ENCODE data around the gene KLF3.

KLF3 gene

DNA sequence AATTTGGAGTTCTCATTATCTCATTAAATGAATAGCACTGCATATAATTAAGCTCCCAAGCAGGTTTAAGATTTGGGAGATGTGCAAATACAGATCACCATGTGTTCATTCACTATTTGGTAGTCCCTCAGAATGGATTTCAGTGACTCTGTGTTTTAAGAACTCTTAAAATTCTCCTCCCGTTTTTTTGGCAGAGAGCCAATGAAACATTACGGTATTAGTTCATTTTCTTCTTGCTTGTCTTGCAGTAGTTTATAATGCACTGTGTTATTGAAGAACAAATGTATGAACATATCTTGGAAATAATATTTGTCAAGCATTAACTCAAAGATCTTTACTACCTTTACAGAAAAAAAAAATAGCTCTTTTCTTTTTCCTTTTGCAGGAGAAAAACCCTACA lies 32.7 kb downstream of the KLF3 start:
- Histone ChIP-seq H3K4me2 (ENCODE audit: low read length) (no peak overlapping the region), H3F3A (ENCODE audit: control insufficient read depth, insufficient read depth) (no peaks in the 10 kb centered on the region), H3K27ac (ENCODE audit: low read depth, low read length) (no peak overlapping the region), H3K27me3 (ENCODE audit: control insufficient read depth, low read length) (peaks cover 34% of the 10 kb centered on the region), H3K4me1 (ENCODE audit: control insufficient read depth, low read length) (no peaks in the 10 kb centered on the region), H3K9me3 (ENCODE audit: control insufficient read depth, insufficient read depth, low read length) (no peaks in the 10 kb centered on the region), H4K20me1 (ENCODE audit: control insufficient read depth, insufficient read depth, low read depth, low read length) (no peaks in the 10 kb centered on the region), H3K79me2 (ENCODE audit: control insufficient read depth, low read length) (no peaks in the 10 kb centered on the region), H3K36me3 (ENCODE audit: control insufficient read depth, low read length) (no peaks in the 10 kb centered on the region), H3K9me2 (replicated peaks; ENCODE audit: control insufficient read depth, low read length) (no peaks in the 10 kb centered on the region), H3K4me3 (ENCODE audit: low read length) (no peak overlapping the region)
- TF ChIP-seq EZH2phosphoT487 (IDR thresholded peaks at IDR 0.05; ENCODE audit: borderline replicate concordance, low read length), result no peak
- TF ChIP-seq, protein P1, sequence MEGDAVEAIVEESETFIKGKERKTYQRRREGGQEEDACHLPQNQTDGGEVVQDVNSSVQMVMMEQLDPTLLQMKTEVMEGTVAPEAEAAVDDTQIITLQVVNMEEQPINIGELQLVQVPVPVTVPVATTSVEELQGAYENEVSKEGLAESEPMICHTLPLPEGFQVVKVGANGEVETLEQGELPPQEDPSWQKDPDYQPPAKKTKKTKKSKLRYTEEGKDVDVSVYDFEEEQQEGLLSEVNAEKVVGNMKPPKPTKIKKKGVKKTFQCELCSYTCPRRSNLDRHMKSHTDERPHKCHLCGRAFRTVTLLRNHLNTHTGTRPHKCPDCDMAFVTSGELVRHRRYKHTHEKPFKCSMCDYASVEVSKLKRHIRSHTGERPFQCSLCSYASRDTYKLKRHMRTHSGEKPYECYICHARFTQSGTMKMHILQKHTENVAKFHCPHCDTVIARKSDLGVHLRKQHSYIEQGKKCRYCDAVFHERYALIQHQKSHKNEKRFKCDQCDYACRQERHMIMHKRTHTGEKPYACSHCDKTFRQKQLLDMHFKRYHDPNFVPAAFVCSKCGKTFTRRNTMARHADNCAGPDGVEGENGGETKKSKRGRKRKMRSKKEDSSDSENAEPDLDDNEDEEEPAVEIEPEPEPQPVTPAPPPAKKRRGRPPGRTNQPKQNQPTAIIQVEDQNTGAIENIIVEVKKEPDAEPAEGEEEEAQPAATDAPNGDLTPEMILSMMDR (IDR thresholded peaks at IDR 0.05; ENCODE audit: low read depth, low read length, poor library complexity, severe bottlenecking), result no peak

DNA sequence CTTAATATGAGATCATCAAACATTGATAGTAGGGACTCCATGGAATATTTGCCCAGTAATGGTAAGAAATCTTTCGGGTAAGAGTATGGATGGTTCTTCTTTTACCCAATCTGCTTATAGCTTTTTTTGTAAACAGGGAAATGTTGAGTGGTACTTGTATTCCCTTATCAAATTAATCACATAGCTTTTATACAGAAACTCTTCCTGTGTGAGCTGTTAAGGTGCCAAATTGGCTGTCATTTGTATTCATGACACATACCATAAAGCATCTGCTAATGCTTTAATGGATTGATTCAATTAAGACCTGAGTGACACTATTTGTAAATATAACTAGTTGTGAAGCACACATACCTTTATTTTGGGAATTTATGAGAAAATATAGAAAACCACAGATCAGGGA lies 34.2 kb downstream of the KLF3 start:
- H3K4me1 ChIP-seq (ENCODE audit: control insufficient read depth, low read length), result no peaks in the 10 kb centered on the region
- no peak overlapping the region for H3K4me3 ChIP-seq (ENCODE audit: low read length)
- no peaks in the 10 kb centered on the region for H3K36me3 ChIP-seq (ENCODE audit: control insufficient read depth, low read length)
- H3K9me2 ChIP-seq (replicated peaks; ENCODE audit: control insufficient read depth, low read length), result no peaks in the 10 kb centered on the region
- no peaks in the 10 kb centered on the region for H3K9me3 ChIP-seq (ENCODE audit: control insufficient read depth, insufficient read depth, low read length)
- H3K27ac ChIP-seq (ENCODE audit: low read depth, low read length), result no peak overlapping the region
- H4K20me1 ChIP-seq (ENCODE audit: control insufficient read depth, insufficient read depth, low read depth, low read length), result no peaks in the 10 kb centered on the region
- H3F3A ChIP-seq (ENCODE audit: control insufficient read depth, insufficient read depth), result no peaks in the 10 kb centered on the region
- no peaks in the 10 kb centered on the region for H3K79me2 ChIP-seq (ENCODE audit: control insufficient read depth, low read length)
- H3K27me3 ChIP-seq (ENCODE audit: control insufficient read depth, low read length), result peaks cover 34% of the 10 kb centered on the region
- no peak overlapping the region for H3K4me2 ChIP-seq (ENCODE audit: low read length)
- TF ChIP-seq, protein P1 (IDR thresholded peaks at IDR 0.05; ENCODE audit: low read depth, low read length, poor library complexity, severe bottlenecking), result no peak

DNA sequence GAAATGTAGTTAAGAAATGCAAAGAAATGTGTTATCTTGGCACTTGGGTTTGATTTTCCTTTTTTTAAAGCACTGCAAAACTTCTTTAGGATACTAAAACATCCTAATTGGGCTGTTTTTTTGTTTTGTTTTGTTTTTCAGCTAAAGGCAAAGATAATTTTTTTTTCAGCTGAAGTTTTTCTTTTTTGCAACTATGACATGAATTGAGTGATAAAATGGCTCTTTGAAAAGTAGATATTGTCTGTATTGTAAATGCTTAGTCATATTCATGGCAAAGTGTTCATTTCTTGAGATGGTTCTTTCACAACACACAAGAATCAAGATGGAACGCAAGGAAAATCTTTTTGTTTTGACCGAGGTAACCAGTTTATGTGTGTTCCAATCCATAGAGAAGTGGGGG lies 35.1 kb downstream of the KLF3 start:
- H3K4me1 ChIP-seq (ENCODE audit: control insufficient read depth, low read length), result peaks cover 6% of the 10 kb centered on the region; the same call in 1 of the 2 replicates
- H3K27ac ChIP-seq (ENCODE audit: low read depth, low read length), result no peak overlapping the region
- no peaks in the 10 kb centered on the region for H3K79me2 ChIP-seq (ENCODE audit: control insufficient read depth, low read length)
- no peak overlapping the region for H3K4me2 ChIP-seq (ENCODE audit: low read length)
- no peaks in the 10 kb centered on the region for H3K36me3 ChIP-seq (ENCODE audit: control insufficient read depth, low read length)
- H3F3A ChIP-seq (ENCODE audit: control insufficient read depth, insufficient read depth), result no peaks in the 10 kb centered on the region
- no peaks in the 10 kb centered on the region for H4K20me1 ChIP-seq (ENCODE audit: control insufficient read depth, insufficient read depth, low read depth, low read length)
- no peaks in the 10 kb centered on the region for H3K9me3 ChIP-seq (ENCODE audit: control insufficient read depth, insufficient read depth, low read length)
- H3K4me3 ChIP-seq (ENCODE audit: low read length), result no peak overlapping the region
- H3K9me2 ChIP-seq (replicated peaks; ENCODE audit: control insufficient read depth, low read length), result no peaks in the 10 kb centered on the region
- H3K27me3 ChIP-seq (ENCODE audit: control insufficient read depth, low read length), result peaks cover 42% of the 10 kb centered on the region
- TF ChIP-seq EZH2phosphoT487 (IDR thresholded peaks at IDR 0.05; ENCODE audit: borderline replicate concordance, low read length), result no peak
- TF ChIP-seq, protein P1 (IDR thresholded peaks at IDR 0.05; ENCODE audit: low read depth, low read length, poor library complexity, severe bottlenecking), result no peak

DNA sequence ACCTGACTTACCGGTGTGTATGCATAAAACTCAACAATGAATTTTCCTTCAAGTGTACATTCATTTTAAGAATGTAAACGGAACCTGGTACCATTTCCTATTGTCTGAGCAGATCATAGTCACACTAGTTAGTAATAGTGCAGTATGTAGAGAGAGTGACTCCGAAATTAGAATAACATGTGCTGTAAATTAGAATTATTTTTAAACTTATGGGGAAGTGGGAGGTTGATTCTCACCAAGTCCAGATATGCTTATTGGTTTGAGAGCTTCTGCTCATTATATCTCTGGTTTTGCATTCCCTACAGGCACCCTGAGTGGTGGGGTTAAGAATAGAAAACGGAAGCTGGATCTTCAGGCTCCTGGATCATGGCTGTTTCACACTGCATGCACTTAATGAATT lies 39.6 kb downstream of the KLF3 start:
- Histone ChIP-seq H3K27me3 (ENCODE audit: control insufficient read depth, low read length) (peaks cover 26% of the 10 kb centered on the region), H3F3A (ENCODE audit: control insufficient read depth, insufficient read depth) (no peaks in the 10 kb centered on the region), H3K4me2 (ENCODE audit: low read length) (no peak overlapping the region), H3K4me1 (ENCODE audit: control insufficient read depth, low read length) (peaks cover 7% of the 10 kb centered on the region; the same call in 1 of the 2 replicates), H3K79me2 (ENCODE audit: control insufficient read depth, low read length) (no peaks in the 10 kb centered on the region), H4K20me1 (ENCODE audit: control insufficient read depth, insufficient read depth, low read depth, low read length) (no peaks in the 10 kb centered on the region), H3K36me3 (ENCODE audit: control insufficient read depth, low read length) (no peaks in the 10 kb centered on the region), H3K27ac (ENCODE audit: low read depth, low read length) (no peak overlapping the region), H3K9me2 (replicated peaks; ENCODE audit: control insufficient read depth, low read length) (no peaks in the 10 kb centered on the region), H3K4me3 (ENCODE audit: low read length) (no peak overlapping the region), H3K9me3 (ENCODE audit: control insufficient read depth, insufficient read depth, low read length) (no peaks in the 10 kb centered on the region)
- TF ChIP-seq, protein P1 (IDR thresholded peaks at IDR 0.05; ENCODE audit: low read depth, low read length, poor library complexity, severe bottlenecking), result no peak
- TF ChIP-seq EZH2phosphoT487 (IDR thresholded peaks at IDR 0.05; ENCODE audit: borderline replicate concordance, low read length), result no peak
